CD4-positive, alpha-beta T cell treated with Interleukin-12 subunit alpha and Interleukin-12 subunit beta, for 1 hour (primary cell): ENCODE measurements around the gene DNMT3A.
A peak's percentile ranks its signal among the peaks of the same experiment; 100 is the strongest.

Experiments used
- DNase-seq: peaks from one replicate; pipeline ENCODE4 v3.0.0-alpha.2; 2020

Gene DNMT3A

DNA sequence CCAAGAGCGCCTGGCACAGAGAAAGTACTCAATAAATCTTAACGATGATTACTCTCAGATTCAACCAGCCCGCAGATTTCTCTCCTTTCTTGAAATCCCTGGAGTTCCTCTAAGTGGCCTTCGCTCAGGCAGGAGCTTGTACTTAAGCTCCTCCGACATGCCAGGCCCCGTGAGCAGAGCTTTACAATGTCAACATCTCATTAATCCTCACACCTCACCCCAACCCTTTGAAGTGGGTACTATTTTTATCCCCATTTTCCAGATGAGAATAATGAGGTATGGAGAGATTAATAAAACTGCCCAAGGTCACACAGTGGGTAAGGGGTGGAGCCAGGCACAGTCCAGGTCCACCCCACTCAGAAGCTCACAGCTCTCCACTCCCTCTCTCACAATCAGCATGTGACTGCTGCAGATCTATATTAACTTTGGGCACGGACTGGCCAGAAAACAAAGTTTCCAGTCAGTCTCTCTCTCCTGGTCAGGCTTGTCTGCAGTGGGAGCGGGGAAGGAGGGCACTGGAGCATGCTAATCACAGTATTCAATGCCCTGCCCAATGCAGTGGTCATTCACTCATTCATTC, 18.0 kb downstream of the DNMT3A start:
- no peak for DNase-seq

DNA sequence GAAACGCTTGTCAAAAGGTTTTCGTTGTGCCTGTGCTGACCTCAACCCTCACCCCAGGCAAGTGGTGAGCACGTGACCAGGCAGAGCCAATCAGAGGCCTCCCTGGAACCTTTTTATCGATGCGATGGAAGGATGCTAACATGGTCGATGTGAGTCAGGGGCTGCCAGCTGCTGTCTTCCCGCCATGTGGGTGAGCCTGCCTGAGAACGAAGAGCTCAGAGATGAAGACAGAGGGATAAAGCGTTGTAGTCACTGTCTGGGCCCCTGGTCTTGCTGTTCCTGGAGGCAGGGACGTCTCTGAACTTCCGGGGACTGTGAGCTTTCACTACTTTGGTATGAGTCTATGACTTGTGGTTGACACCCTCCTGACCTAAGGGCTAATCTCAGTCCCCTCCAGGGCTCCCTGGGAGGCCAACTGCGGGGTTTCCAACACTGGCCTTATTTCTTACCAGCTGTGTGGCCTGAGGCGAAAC, 18.6 kb downstream of the DNMT3A start:
- peak; percentile 79 for DNase-seq

DNA sequence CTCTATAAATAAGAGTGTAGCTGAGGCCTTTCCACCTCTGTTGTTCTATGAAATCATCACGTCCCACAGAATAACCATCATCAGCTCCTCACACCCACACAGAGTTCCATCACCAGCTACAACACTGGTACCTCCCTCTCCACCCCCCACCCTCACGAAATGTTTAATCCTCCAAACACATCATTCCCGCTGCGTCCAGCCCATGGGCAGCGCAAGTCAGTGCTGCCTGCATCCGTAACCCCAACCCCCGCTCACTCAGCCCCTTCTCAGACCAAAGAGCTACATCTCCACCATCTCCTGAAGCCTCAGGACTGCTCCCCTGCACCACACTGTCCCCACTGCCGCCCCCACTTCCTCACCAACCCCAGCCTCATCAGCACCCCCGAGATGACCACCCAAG, 19.4 kb downstream of the DNMT3A start:
- no peak for DNase-seq

DNA sequence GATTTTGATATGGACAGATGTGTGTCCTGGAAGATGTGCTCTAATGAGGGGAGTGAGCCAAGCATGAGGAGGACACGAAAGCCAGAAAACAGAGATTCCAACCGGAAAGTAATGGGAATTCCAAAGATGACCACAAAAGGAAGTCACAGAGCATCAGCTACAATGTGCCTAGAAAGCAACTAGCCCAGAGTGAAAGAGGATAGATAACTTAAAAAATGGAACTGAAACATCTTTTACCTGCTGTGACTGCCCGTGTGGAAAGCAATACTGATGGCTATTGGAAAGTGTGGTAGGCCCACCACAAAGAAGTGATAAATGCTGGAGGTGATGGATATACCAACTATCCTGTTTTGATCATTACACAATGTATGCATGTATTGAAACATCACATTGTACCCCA, 21.6 kb downstream of the DNMT3A start:
- DNase-seq: no peak

DNA sequence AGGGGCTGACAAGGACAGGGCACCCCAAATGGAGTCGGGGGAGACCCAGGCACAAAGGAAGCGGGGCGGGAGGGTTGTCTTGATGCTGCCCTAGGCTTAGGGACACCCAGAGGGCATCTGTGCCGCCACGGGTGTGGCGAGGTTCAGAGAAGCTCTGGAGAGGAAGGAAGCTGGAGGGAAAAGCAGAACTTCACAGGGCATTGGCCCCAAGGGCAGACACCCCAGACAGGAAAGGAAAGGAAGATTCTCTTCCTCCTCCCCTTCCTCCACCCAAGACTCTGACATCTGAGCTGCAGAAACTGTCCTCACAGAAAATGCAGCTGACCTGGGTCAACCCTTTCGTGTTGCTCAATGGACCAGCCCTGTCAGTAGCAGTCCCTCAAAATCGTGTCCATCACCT, 25.6 kb downstream of the DNMT3A start:
- no peak for DNase-seq

DNA sequence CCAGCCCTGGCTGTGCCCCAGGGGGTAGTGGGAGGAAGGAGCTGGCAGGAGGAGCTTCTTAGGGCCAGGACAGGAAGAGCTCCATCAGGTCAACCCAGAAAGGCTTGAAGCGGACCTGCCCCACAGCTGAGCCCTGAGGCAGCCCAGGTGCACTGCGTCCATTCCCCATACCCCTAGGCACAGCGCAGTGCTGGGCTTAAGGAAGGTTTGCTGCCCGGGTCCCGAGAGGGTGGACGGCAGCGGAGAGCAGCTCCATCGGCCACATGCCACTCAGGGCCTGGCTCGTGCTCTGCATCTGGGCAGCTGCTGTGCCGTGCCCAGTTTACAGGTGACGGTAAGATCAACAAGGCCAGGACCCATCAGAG, 26.4 kb downstream of the DNMT3A start:
- DNase-seq: no peak

DNA sequence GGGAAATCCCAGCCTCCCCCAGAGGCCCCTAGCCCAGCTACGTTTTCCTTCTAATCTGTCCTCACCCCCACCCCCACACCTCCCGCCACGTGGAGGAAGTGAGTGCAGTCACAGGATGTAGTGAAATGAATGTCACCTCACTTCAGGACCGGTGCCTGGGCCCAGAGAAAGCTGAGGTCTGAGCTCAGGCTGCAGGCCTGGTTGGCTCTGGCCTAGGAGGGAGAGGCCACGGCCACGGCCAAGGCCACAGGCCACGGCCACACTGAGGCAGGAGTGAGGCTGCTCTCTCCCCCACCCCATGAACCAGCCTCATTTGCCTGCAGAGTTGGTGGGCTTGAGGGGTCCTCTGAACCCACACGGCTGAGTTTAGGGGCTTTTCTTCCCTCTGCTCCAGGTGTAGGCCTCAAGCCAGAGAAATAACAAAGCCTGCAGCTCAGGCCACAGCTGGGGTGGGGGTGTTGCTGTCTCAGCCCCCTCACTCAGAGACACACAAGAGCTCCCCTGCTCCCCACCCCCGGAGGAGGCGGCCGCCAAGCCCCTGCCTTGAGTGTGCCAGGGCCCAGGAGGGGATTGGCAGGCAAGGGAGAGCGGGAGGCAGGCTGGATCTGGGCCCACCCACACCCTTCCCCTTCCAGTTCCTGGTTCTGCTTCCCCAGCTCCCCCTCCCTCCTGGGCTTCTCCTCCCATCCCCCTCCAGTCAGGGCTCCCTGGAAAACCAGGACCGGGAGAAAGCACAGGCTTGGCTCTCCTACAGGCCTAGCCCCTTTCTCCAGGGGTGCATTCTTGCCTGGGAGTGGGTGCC, 27.0 kb downstream of the DNMT3A start:
- peak; percentile 78 for DNase-seq

DNA sequence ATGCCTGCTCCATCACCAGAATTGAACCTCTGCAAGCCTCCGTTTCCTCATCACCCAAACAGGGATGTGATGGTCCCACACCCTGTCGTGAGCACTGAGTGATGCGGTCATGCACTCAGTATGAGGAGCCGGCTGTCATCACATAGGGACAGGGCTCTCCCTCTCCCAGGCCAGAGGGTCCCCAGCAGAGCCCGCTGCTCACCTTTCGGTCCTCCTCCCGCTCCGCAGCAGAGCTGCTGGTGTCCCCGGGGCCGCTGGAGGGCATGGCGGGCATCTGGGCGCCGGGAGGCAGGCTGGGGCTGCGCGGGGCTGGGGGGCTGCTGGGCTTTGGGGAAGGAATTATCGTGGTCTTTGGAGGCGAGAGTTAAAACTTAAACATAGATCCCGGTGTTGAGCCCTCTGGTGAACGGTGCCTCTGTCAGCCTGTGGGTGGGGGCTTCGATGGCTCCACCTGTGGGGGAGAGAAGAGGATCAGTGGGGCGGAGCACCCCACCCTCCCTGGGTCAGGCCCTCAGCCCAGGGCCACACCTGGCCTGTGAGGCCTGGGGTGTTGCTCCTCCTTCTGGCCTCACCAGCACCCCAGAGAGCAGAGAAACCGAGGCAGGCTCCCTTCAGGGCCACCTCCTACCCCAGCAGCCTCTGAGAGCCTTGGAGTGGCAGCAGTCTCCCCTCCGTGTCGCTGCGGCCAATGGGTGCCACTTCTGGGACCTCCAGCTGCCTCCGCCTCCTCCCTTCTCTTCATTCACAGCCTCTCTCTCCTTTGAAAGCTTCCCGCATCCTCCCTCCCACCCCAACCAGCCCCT, 27.8 kb downstream of the DNMT3A start:
- no peak for DNase-seq

DNA sequence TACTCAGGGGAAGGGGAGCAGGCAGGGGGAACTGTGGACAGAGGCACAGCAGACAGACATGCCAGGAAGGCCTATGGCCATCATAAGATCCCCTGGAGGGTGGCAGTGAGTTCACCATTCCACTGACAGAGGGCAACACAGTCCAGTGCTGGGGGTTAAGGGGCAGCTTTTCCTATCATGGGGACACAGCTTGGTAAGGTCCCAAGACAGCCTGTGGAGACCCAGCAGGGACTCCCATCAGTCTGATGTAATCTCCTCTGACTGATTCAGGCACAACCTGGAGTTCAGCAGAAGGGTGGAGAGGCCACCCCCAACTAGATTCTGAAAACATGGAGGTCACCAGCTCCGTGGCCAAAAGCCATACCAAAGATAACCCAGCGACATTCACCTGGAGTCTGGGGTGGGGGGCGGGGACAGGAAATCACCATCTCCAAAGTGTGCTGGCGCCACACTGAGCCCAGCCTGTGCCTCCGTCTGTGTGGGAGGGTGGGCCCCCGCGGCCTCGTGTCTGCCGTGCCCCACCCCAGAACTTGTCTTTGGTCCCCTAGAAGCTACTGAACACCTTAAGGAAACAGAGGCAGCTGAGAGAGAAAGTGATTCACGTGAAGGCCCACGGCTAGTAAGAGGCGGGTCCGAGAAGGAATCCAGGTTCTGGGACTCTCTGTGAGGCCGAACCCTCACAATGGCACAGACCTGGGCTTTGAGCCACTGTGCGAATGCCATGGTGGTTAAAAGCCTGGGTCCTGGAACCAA, 28.6 kb downstream of the DNMT3A start:
- peak; percentile 36 for DNase-seq

DNA sequence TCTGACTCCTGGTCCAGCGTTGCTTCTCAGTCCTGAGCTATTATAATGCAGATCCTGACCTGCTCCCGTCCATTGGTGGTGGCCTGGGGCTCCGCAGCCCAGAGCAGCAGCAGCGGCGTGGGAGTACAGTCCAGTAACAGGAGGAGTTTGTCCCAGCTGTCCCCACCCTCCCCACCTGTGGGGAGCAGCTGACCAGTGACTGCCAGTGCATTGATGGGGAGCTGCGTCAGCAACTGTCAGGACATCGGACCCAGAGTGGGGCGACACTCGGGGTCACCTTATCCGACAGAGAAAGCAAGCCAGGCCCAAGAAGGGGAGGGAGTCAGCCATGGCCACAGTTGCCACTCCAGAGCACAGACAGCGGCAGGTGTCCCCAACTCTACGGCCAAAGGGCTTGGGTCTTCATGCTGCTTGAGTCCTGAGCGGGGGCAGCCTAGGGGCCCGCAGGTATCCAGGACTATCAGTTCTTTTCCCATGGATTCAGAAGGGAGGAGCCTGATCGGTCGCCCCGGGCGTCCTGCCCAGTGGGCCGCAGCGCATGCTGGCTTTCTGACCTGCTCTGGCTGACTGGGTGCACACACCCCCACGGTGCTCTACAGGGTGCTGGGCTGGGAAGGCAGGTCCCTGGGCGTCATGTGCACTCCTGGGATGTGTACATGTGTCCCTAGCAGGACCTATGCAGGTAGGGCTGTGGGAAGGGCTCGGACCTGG, 29.7 kb downstream of the DNMT3A start:
- DNase-seq: no peak

DNA sequence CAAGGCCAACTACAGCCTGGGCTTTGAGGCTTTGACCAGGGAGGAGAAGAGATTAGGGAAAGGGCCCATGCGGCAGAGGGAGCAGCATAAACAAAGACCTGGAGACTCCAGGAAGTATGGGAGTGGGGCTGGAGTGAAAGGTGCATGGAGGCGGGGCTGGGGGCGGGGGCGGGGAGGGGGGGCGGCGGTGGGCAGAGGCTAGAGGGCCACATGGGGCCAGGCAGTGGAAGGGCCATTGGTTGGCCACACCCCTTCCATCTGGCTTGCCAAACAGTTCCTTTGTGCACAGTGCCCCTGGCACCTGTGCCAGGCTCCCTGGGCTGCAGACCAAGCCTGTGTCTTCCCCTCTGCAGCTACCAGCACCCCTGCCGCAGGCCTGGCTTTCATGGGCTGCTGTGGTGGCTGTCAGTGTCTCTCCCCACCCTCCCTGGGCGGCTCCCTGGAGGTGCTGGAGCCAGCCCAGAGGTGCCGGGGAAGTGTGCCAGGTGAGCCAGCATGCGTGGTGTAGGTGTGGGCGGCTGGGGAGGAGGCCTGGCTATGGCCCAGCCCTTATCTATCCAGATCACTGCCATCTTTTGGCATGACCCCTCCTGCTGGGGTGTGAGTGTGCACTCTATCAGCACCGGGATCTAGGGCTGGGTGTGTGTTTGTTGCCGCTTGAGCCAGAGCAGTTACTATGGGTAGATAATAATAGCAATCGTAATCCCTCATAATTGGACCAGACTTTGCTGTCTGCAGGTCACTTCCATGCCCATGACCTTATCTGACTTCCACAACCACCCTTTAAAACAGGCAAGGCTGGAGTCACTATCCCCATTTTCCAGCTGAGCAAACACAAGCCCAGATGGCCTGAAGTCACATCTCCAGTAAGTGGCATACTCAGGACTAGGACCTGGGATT, 30.5 kb downstream of the DNMT3A start:
- DNase-seq: no peak

DNA sequence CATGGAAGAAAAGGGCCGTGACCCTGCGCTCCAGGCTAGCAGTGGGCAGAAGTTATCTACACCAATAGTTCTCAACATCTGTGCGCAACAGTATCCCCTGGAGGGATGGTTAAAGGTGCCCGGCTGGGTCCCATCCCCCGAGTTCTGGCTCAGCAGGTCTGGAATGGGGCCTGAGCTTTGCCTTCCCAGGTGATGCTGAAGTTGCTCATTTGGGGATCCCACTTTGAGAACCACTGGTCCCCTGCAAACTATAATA, 31.1 kb downstream of the DNMT3A start:
- no peak for DNase-seq

DNA sequence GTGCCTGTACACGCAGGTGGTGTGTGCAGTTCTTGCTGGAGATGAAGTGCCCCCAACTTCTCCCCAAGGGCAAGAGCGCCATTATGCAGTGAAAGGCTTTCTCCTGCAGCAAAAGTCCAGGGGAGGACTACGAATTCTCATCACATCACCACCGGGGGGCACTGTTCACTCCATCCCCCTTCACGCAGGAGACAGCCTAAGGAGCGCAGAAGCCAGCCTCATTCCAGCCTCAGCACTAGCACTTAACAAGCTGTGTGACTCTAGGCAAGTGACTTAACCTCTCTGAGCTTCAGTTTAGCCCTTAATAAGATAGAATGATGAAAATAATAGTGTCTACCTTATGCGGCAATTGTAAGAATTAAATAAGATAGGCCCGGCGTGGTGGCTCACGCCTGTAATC, 32.3 kb downstream of the DNMT3A start:
- DNase-seq: peak; percentile 70

DNA sequence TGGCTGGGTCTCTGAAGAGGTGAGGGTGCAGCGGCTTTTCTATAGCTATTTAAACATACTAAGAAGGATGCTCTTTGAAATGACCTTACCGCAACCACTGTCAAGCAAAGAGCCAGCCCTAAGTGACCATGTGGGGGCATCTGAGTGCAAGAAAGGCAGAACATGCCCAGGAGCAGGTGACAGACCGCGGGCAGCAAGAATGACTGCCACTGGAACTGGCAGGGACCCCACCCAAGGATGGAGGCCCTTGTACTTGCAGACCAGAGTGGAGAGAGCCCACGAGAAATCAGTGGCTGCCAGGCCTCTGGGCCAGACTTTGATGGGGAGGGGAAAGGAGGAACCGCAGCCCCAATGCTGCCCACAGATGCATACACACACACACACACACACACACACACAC, 33.1 kb downstream of the DNMT3A start:
- no peak for DNase-seq

DNA sequence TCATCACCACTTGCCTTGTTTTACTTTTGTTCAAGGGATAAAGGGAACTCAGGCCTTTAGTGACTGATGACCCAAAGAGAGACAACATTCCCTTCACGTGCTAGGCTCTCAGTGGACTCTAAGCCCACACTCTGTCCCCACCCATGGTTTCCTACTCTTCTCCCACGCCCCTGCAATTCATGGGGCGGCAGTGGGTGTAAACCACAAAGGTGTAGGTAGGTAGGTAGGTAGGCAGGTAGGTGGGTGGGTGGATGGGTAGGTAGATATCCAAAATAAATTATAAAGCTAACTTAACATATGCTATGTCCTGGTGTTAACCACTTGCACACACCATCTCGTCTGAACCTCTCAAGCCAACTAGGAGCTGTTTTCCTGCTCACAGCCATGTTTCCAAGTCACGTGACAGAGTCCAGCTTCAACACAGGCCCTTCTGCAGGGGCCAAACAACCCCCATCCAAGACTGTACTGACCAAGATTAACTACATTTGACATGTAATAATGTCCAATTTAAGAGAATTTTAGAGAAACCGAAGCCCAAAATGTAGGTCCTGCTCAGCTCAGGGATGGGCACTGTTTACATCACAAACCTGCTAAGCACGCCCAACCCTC, 33.7 kb downstream of the DNMT3A start:
- DNase-seq: no peak

DNA sequence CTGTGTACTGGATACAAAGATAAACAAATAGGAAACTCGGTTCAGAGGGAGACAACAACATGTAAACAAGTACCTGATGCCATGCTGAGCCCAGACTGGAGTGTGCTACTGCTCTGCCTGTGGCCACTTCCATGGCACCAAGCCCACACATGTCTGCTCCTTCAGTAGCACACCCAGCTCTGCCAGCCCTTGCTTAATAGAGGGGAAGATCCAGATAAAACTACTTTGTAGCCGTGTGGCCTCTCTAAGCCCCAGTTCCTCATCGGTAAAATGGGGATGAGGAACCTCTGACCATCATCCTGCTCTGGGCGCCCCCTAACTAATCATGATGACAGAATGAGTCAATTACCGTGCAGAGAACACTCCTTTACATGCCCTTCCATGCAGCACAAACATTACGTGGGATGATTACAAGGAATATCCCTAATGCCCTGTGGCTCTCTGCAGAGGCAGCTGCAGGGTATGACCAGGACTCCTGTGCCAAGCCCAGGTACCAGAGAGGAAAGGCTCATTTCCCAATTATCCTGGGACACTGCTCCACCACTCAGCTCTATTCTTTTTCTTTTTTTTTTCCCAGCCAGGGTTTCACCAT, 34.9 kb downstream of the DNMT3A start:
- DNase-seq: no peak

DNA sequence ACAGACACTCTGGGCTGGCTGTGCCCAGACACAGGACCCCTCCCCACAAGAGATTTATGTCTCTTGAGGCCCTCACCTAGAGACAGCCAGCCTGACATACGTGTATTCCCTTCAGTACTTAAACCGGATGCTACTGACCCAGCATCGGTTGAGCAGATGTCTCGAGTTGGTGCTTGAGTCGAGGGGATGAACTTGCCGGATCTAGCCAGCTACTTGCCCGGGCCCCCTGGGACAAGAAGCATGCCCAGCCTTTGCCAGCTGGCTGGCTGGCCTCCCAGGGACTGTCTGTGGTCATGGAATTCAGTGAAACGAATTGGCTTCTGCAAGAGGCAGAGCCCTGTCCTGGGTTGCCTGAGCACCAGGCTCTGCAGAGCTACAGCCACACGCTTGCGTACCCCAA, 36.0 kb downstream of the DNMT3A start:
- DNase-seq: no peak

DNA sequence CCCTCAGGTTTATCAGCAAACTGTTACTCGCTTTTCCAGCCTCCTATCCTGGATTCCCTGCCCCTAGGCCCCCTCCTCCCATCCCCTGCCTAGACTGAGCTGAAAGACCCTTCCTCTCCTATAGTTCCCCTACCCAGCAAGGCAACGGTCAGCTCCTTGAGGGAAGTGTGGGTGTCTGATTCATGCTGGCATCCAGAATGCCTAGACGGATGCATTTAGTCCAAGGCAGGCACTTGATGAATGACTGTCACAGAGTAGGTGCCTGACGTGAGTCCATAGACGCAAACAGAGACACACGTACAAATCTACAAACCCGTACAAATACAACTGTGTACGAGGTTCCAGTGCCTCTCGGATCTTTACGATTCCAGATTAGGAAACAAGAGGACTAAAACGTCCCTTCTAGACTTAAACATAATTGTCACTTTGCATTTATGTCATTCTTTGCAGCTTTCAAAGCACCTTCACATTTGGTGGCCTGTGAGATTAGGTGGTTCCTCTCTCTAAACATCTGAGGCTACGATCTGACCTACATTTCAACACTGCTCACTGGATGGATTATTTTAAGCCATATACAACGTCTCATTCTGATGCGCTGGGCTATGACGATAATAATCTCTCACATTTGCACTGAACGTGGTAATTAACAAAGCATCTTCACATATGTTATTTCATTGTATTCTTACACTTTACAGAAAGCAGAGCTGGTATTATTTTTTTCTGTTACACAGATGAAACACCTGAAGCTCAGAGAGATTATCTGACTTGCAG, 36.7 kb downstream of the DNMT3A start:
- no peak for DNase-seq

DNA sequence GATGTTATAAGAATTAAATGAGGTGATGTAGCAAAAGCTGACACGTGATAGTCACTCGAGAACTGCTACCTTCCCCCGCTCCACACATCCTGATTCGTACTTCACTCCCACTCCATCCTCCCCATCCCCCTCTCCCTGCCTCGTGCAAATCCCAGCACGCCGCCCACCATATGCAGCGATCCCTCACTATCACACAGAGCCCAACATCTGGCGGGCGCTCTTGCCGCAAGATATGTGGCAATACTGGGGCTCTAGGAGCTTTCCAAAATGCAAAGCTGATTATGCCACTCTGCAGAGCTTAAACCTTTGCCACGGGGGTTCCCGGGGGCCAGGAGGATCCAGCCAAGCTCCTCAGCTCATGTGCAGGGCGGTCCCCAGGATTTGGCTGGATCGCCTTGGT, 37.4 kb downstream of the DNMT3A start:
- DNase-seq: no peak

DNA sequence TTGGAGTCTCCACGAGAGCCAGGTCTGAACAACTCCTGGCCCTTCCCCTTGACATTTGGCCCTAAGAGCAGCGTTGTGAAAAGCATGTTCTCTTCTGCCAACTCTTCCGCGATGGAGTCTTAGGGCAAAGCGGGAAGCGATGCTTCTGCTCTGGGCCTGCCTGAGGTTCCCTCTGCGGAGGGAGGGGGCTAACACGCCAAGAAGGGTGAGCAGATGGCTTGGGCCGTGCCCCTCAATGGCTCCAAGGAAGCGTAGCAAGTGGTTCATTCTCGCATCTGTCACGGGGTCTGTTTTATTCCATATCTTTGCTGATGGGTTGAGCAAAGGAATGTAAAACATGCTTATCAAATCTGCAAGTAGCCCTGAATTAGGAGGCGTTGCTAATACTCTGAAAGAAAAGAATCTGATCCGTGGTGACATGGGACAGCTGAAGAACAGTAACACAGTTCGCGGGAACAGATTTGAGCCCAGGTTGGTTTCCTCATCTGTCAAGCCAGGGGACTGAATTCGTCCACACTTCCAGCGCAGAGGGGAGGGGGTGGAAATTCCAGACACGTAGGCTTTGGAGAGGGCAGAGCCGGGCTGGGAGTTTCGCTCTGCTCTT, 38.0 kb downstream of the DNMT3A start:
- no peak for DNase-seq
